AG08396 (cell line): ENCODE results near the gene INPP4B.

Experiments
- DNase-seq: peaks from one replicate; pipeline ENCODE4 v3.0.0; 2012; ENCODE audit warnings: low spot score, mixed read lengths

The INPP4B gene

GRCh38 chr4:142218726-142219125 is 627.4 kb downstream of the INPP4B start:
- no peak for DNase-seq

DNA sequence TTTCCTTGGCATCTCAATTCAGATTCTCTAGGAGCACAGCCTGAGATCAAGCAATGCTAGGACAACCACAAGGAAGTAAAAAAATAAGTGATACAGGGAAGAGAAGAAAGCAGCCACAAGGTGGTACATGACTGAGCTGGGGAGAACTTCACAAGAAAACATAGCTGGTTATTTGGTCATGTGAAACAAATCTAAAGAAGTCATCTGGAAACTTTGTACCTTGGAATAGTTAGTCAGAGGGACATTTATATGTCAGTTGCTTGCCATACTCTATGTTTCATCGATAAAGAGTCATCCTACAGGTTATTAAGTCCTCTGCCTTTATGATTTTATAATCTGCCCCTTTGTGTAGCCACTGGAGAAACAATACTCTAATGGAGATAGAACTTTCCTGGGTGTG is 634.7 kb downstream of the INPP4B start:
- no peak for DNase-seq

- DNase-seq: no peak
These were observed 642.6 kb downstream of the INPP4B start for GRCh38 chr4:142203505-142203904.

DNA sequence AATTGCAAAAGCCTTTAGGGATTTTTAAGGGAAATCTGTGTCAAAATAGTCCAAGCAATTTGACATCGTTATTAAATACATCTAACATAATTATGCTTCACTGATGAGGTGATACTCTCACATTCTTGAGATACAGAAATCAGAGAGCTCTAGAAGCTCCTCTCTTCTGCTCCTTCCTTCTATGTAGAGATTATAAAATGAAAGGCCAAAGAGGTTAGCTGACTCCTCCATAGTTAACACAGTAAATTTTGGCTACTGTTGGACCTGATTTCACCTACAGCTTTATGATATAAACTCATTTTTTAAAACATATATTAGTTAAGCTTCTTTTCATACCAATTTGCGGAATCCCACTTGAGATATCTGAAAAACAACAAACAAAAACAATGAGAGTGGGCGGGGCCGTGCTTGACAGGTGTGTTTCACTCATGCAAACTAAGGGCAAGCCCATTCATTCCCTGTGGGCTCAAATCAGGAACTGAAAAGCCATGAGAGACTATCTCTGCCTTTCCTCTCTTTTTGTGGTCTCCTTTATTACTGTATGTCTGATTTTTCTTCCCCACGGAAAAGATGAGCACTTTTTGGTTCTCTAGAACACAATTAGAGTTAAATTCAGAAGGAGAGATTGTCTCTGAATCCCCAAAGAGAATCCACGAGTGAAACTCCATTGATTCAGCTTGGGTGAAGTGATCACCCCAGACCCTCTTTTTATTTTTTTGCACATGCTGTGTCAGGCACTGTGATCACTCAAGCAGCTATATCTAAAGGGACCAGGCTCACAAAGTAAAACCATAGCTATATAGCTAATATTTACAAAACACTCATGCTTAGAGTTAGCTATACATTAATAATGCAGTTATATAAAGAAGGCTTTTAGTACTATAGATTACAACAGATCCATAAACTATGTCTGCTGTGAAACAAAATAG is 643.4 kb downstream of the INPP4B start:
- DNase-seq: no peak

GRCh38 chr4:142201041-142201440 is 645.1 kb downstream of the INPP4B start:
- DNase-seq: no peak

- DNase-seq: no peak
These were observed 651.2 kb downstream of the INPP4B start for GRCh38 chr4:142194905-142195304.

DNA sequence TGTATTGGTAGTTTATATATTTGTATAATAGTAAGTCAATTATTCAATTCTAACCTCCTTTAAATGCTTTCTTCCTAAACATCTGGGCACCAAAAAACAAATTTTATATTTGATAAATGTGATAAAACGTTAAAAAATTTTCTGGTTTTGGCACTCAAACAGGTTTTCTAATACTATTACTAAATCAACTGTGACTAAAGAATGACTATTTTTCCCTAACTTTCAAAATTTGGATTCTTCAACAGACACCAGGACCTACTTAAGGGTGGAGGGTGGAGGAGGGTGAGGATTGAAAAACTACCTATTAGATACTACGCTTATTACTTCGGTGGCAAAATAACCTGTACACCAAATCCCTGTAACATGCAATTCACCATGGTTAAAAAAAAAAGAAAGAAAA is 654.2 kb downstream of the INPP4B start:
- DNase-seq: no peak

GRCh38 chr4:142181021-142181420 is 665.1 kb downstream of the INPP4B start:
- DNase-seq: no peak

GRCh38 chr4:142169216-142169615 is 676.9 kb downstream of the INPP4B start:
- DNase-seq: no peak

DNA sequence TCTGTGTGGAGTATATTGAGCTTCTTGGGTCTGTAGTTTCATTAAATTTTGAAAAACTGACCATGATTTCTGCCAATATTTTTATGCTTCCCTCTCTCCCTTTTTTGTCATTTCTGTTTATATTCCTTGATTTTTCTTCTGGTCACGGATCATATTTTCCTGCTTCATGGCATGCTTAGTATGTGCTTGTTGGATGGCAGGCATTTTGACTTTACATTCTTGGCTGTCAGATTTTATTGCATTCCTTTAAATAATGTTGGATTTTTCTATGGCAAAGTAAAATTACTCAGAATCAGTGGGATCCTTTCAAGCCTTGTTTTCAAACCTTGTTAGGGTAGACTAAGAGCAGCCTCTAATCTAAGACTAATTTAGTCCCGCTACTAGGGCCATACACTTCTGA is 677.9 kb downstream of the INPP4B start:
- no peak for DNase-seq

DNA sequence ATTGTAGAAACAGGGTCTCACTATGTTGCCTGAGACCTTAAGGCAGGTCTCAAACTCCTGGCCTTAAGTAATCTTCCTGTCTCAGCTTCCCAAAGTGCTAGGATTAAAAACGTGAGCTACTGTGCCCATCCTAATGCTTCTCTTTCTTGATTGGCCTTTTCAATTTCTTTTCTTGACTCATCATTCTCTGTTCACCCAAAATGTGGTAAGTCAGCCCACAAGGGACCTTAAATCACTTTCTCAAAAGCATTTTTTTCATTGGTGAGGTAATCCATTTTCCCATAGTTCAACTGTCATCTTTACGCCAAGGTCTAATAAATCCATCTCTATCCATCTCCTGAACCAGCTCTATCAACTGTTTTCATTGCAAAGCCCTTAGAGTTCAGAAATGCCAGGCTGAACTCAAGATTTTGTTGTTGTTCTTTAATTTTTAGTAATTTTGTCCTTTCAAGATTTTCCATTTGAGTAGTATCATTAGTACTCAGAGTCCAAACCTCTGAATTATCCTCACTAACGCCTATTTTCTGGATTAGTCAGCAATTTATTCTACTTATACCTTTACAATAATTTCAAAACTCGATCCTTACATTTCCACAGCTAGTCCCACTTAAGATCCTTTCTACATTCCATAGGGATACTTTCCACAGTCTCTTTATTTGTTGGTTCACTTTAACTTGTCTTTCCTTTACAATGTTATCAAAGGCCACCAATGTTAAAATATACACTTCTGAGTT is 681.2 kb downstream of the INPP4B start:
- no peak for DNase-seq

DNA sequence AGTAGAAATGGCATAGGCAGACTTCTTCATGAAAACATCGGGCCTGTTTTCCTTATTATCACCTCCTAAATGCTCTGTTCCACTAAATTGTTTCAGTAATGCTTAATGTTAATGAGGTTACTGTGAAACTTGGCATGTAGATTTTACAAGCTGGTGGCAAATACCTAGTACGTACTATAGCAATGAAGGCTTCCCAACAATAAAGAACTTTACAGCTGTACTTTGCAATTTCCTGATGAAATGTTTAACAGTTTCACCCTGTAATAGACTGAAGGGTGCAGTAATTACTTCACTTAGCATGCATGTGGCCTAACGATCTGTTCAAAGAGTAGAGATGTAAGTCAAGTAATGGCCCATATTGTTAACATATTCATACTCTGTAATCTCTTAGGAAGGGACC is 685.0 kb downstream of the INPP4B start:
- DNase-seq: no peak

DNA sequence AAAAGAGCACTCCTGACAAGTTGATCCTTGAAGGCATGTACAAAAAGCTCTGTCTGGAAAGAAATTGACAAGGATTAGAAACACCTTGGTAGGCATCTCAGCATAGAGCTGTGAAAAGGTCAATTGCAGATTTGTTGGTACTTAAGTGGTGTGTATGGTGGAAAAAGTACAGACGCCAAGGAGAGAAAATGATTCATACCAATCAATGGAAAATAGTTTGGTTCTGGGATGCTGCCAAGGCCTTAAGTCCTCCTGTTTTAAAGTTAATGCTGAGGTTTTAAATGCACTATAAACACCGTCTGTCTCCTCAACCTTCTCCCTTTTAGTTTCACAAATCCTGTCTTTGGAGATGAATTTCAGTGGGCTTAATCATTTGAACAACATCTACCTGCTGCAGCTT is 685.6 kb downstream of the INPP4B start:
- DNase-seq: no peak

DNA sequence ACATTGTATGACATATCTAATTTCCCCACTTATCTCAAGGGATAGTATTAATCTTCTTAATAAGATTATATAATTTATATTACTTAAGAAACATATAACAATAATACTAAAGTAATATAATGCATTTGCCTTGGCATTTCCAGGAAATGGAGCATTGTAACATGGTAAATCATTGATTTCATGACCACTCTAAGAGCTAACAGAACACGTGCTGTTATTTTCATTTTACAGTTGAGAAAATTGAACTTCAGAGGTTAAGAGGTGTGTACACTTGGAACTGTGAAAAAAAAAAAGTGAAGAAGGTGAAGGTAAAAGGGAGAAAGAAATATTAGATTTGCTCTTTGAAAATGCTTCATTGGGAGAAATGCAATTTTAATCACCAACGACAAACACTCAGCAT is 687.1 kb downstream of the INPP4B start:
- no peak for DNase-seq

DNA sequence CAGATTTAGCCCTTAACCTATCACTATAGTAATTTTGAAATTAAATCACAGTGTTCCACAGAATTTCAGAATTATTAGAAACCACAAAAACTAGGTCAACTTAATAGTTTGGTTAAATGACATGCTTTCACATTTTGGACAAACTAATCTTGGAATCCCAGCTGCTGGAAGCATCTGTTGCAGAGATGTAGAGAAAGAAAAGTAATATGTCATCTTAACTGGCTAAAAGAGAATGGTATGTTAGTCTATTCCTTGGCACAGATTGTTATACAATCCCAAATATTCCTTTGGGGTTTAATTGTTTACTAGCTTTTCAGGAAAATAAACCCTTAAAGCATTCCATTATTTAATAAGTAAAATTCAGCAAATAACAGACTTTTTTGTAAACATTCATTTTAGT is 689.8 kb downstream of the INPP4B start:
- no peak for DNase-seq

- DNase-seq: no peak
These were observed 690.8 kb downstream of the INPP4B start for GRCh38 chr4:142155347-142155746.

DNA sequence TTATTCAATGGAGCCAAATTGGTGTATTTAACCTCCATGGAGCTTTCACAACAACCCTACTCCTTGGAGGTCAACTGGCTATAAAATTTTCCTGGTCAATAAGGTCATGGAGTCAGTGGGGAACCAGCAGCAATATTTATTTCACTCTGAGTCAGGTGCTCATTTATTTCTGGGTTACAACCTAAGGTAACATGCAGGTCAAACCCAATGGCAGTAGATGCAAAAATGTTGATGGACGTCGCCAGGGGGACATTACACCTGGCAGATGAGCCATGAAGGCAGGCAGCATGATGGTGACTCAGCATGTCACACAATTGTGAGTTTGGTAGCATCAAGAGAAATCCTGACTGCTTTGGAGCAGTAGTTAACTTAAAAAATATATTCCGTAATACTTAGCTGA is 695.6 kb downstream of the INPP4B start:
- no peak for DNase-seq

- no peak for DNase-seq
These were observed 701.3 kb downstream of the INPP4B start for GRCh38 chr4:142144813-142145212.

- DNase-seq: no peak
These were observed 703.6 kb downstream of the INPP4B start for GRCh38 chr4:142142366-142143054.

GRCh38 chr4:142141224-142141623 is 704.9 kb downstream of the INPP4B start:
- no peak for DNase-seq

DNA sequence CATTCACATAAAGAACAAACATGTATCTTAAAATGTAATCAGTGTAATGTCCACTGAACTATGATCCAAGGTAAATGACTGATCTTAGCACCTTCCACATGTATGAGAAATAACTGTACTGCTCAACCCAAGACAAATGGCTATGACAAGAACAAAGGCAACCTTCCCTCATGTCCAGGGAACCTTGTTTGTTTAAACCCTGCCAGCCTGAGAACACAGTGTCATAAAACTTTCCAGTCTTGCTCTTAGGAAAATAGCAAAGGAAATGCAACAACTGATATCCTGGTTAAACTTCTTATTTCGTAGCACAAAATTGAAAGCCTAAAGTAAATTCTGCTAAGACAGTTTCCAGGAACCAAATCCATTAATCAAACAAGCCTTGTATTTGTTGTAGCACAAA is 715.4 kb downstream of the INPP4B start:
- DNase-seq: no peak

DNA sequence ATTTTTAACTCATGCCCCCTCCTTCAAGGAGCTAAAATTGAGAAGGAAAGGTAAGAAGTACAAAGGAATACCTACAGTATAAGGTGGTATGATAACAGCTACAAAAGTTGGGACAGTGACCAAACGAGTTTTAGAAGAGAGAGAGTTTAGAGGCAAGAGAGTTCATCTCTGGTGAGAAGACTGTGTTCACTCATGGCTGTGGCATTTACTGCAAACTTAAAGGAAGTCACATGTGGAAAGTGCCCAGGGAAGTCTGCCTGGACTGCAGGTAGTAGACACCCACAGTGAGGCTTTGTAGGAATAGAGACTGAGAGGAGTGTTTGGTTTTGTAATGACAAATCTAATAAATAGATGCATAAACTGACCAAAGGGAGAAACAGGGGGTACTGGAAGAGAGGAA is 716.2 kb downstream of the INPP4B start:
- no peak for DNase-seq

GRCh38 chr4:142129473-142129872 is 716.6 kb downstream of the INPP4B start:
- DNase-seq: no peak
